Astrocyte (in vitro differentiated cells and primary cell): Measurements from ENCODE around the gene CPXM2. TPM values are rescaled to one million over a fixed set of nuclear protein-coding genes. Genes with fewer than 3 reads are reported as not detected.

Experiments
- DNase-seq: peaks from one replicate; pipeline ENCODE4 v3.0.0-alpha.2; 2010; ENCODE audit warnings: low read depth
- FAIRE-seq: peaks from 2 replicates; lab custom pipeline; 2011; peaks lifted over from hg19 to GRCh38; lab: Jason Lieb, UNC
- H2AFZ ChIP-seq: 2 replicates; pipeline ENCODE4 v1.6.0; 2012; ENCODE audit warnings: low read depth, low read length, inconsistent platforms
- H3K27ac ChIP-seq: 2 replicates; pipeline ENCODE4 v1.5.1; 2011; ENCODE audit warnings: low read depth, low read length, inconsistent platforms
- H3K27me3 ChIP-seq: 2 replicates; pipeline ENCODE4 v1.6.0; 2011; ENCODE audit warnings: low read length, inconsistent platforms; ENCODE audit not compliant: insufficient read depth
- H3K36me3 ChIP-seq: 2 replicates; pipeline ENCODE4 v1.5.1; 2011; ENCODE audit warnings: low read length, inconsistent platforms; ENCODE audit not compliant: insufficient read depth
- H3K4me1 ChIP-seq: 2 replicates; pipeline ENCODE4 v1.5.1; 2011; ENCODE audit warnings: low read length, inconsistent platforms; ENCODE audit not compliant: insufficient read depth
- H3K4me2 ChIP-seq: 2 replicates; pipeline ENCODE4 v1.6.0; 2012; ENCODE audit warnings: low read length, inconsistent platforms
- H3K4me3 ChIP-seq: 2 replicates; pipeline ENCODE4 v1.5.1; 2011; ENCODE audit warnings: low read depth, mild to moderate bottlenecking, low read length, inconsistent platforms; ENCODE audit not compliant: insufficient read depth
- H3K79me2 ChIP-seq: 2 replicates; pipeline ENCODE4 v1.6.0; 2012; ENCODE audit warnings: mild to moderate bottlenecking, low read length, inconsistent platforms; ENCODE audit not compliant: insufficient read depth
- H3K9ac ChIP-seq: 2 replicates; pipeline ENCODE4 v1.6.0; 2012; ENCODE audit warnings: mild to moderate bottlenecking, low read length, inconsistent platforms
- H3K9me3 ChIP-seq: 2 replicates; pipeline ENCODE4 v1.5.1; 2012; ENCODE audit warnings: low read depth, mild to moderate bottlenecking, low read length, inconsistent platforms; ENCODE audit not compliant: insufficient read depth
- H4K20me1 ChIP-seq: 2 replicates; pipeline ENCODE4 v1.6.0; 2012; ENCODE audit warnings: low read length, inconsistent platforms; ENCODE audit not compliant: insufficient read depth
- H3K27ac Mint-ChIP-seq: one replicate; pipeline ENCODE4 v1.8.0; 2021; ENCODE audit warnings: mild to moderate bottlenecking, mixed read lengths; ENCODE audit not compliant: unreplicated experiment
- H3K27me3 Mint-ChIP-seq: one replicate; pipeline ENCODE4 v1.8.0; 2021; ENCODE audit warnings: low read depth, mixed read lengths; ENCODE audit not compliant: unreplicated experiment
- H3K36me3 Mint-ChIP-seq: one replicate; pipeline ENCODE4 v1.8.0; 2021; ENCODE audit warnings: low read depth, mixed read lengths; ENCODE audit not compliant: unreplicated experiment
- H3K4me1 Mint-ChIP-seq: one replicate; pipeline ENCODE4 v1.8.0; 2021; ENCODE audit warnings: low read depth, mixed read lengths; ENCODE audit not compliant: unreplicated experiment
- H3K4me3 Mint-ChIP-seq: one replicate; pipeline ENCODE4 v1.8.0; 2021; ENCODE audit warnings: mild to moderate bottlenecking, moderate library complexity, mixed read lengths; ENCODE audit not compliant: unreplicated experiment
- H3K9me3 Mint-ChIP-seq: one replicate; pipeline ENCODE4 v1.8.0; 2021; ENCODE audit warnings: mild to moderate bottlenecking, mixed read lengths; ENCODE audit not compliant: unreplicated experiment
- EZH2 ChIP-seq: IDR thresholded peaks from 2 replicates; pipeline ENCODE4 v1.6.1; 2012; ENCODE audit warnings: mild to moderate bottlenecking, low read length, inconsistent platforms; ENCODE audit not compliant: insufficient read depth
- total RNA-seq: library from RNA; stranded (reverse); gene quantifications from 2 replicates; pipeline ENCODE4 v1.2.1, GENCODE V29; 2021
- TF ChIP-seq, protein P1 (sequence below): IDR thresholded peaks from 2 replicates; pipeline ENCODE4 v1.5.1; 2011; ENCODE audit warnings: low read depth, mild to moderate bottlenecking, inconsistent platforms, low read length, moderate library complexity; ENCODE audit not compliant: insufficient read depth

CPXM2 gene
- total RNA-seq, 1 donor from 2014 or later: 5.2 TPM

- H3K9me3 Mint-ChIP-seq: peaks cover 9% of the 10 kb centered on the region
- H3K79me2 ChIP-seq: no peaks in the 10 kb centered on the region
Measured at GRCh38 chr10:123771877-123772644, 119.5 kb downstream of the CPXM2 start.

DNA sequence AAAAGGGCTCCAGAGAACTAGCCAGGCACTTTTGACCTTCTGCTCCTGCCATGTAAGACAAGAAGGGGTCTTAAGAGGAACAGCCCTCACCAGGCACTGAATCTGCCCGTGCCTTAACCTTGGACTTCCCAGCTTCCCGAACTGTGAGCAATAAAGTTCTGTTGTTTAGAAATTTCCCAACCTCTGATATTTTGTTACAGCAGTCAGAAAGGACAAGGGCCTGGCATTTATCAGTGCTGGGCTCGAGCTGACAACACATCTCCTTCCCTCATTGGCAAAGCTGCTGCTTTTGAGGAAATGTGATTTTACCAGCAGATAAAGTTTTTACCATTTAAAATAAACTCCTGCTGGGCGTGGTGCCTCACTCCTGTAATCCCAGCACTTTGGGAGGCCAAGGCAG lies 122.0 kb downstream of the CPXM2 start:
- Histone ChIP-seq H3K4me1 (no peaks in the 10 kb centered on the region), H3K27me3 (no peaks in the 10 kb centered on the region), H2AFZ (no peak overlapping the region), H3K9ac (no peak overlapping the region), H3K27ac (no peak overlapping the region), H3K9me3 (peaks cover 9% of the 10 kb centered on the region), H3K36me3 (no peaks in the 10 kb centered on the region), H3K79me2 (no peaks in the 10 kb centered on the region), H3K4me2 (no peak overlapping the region), H4K20me1 (no peaks in the 10 kb centered on the region), H3K4me3 (no peak overlapping the region)
- H3K27me3 Mint-ChIP-seq: peaks cover 55% of the 10 kb centered on the region
- H3K36me3 Mint-ChIP-seq: peaks cover 5% of the 10 kb centered on the region
- H3K4me1 Mint-ChIP-seq: no peaks in the 10 kb centered on the region
- DNase-seq (no peak), FAIRE-seq (no peak)
- H3K9me3 Mint-ChIP-seq: peaks cover 7% of the 10 kb centered on the region
- no peak overlapping the region for H3K27ac Mint-ChIP-seq
- TF ChIP-seq, protein P1, sequence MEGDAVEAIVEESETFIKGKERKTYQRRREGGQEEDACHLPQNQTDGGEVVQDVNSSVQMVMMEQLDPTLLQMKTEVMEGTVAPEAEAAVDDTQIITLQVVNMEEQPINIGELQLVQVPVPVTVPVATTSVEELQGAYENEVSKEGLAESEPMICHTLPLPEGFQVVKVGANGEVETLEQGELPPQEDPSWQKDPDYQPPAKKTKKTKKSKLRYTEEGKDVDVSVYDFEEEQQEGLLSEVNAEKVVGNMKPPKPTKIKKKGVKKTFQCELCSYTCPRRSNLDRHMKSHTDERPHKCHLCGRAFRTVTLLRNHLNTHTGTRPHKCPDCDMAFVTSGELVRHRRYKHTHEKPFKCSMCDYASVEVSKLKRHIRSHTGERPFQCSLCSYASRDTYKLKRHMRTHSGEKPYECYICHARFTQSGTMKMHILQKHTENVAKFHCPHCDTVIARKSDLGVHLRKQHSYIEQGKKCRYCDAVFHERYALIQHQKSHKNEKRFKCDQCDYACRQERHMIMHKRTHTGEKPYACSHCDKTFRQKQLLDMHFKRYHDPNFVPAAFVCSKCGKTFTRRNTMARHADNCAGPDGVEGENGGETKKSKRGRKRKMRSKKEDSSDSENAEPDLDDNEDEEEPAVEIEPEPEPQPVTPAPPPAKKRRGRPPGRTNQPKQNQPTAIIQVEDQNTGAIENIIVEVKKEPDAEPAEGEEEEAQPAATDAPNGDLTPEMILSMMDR: no peak
- TF ChIP-seq EZH2: no peak
- H3K4me3 Mint-ChIP-seq: no peak overlapping the region

More at GRCh38 chr10:123771877-123772644, 119.5 kb downstream of the CPXM2 start:
- peaks cover 9% of the 10 kb centered on the region for H3K9me3 ChIP-seq
- no peak overlapping the region for H3K4me2 ChIP-seq
- no peaks in the 10 kb centered on the region for H3K27me3 ChIP-seq
- peaks cover 53% of the 10 kb centered on the region for H3K27me3 Mint-ChIP-seq
- H3K4me3 ChIP-seq: no peak overlapping the region
- no peak overlapping the region for H3K9ac ChIP-seq
- no peak overlapping the region for H2AFZ ChIP-seq
- no peaks in the 10 kb centered on the region for H4K20me1 ChIP-seq
- TF ChIP-seq, protein P1: no peak
- no peak for TF ChIP-seq EZH2
- no peak for DNase-seq
- no peaks in the 10 kb centered on the region for H3K36me3 ChIP-seq
- no peak overlapping the region for H3K4me3 Mint-ChIP-seq
- H3K4me1 ChIP-seq: no peaks in the 10 kb centered on the region
- H3K4me1 Mint-ChIP-seq: peaks cover 2% of the 10 kb centered on the region
- peaks cover 7% of the 10 kb centered on the region for H3K36me3 Mint-ChIP-seq
- no peak for FAIRE-seq
- no peak overlapping the region for H3K27ac Mint-ChIP-seq
- H3K27ac ChIP-seq: no peak overlapping the region

DNA sequence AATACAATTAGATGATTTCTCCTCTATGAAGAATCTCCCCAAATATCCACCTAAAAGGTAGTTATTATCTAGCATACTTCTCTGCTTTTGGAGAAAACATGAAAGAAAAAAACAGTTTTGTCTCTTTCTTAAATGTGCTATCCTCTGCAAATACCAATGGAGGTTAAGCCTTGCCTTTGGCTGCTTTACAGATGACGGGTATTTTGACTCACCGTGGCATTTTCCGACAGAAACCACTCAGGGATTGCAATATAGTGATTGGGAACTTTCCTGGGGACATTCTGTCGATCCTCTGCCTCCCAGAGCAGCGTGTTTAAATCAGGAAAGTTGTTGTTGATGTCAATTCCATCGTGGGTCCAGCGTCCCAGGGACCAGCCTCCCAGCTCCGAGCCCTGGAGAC lies 124.8 kb downstream of the CPXM2 start:
- no peak for DNase-seq
- Histone ChIP-seq H3K36me3 (no peaks in the 10 kb centered on the region), H3K4me1 (no peaks in the 10 kb centered on the region), H4K20me1 (no peaks in the 10 kb centered on the region), H3K9me3 (no peaks in the 10 kb centered on the region), H2AFZ (no peak overlapping the region), H3K27ac (no peak overlapping the region), H3K4me2 (no peak overlapping the region), H3K9ac (no peak overlapping the region), H3K4me3 (no peak overlapping the region), H3K79me2 (no peaks in the 10 kb centered on the region), H3K27me3 (no peaks in the 10 kb centered on the region)
- no peak overlapping the region for H3K4me3 Mint-ChIP-seq
- TF ChIP-seq, protein P1: no peak
- TF ChIP-seq EZH2: no peak
- H3K36me3 Mint-ChIP-seq: peaks cover 5% of the 10 kb centered on the region
- no peak for FAIRE-seq
- H3K27me3 Mint-ChIP-seq: peaks cover 45% of the 10 kb centered on the region
- H3K27ac Mint-ChIP-seq: no peak overlapping the region
- no peaks in the 10 kb centered on the region for H3K9me3 Mint-ChIP-seq
- H3K4me1 Mint-ChIP-seq: no peaks in the 10 kb centered on the region
